GM19455 (cell line): Measurements from ENCODE around the gene GTPBP1.

Experiments used
- ATAC-seq: cut with Tn5 transposase; IDR thresholded peaks from one replicate; pipeline ENCODE4 v1.9.1; 2021; ENCODE audit not compliant: unreplicated experiment

Gene GTPBP1

GRCh38 chr22:38700789-38701628 lies 4.7 kb upstream of the GTPBP1 start, which contains the start of gene JOSD1:
TSS of gene JOSD1 (minus strand) at chr22:38700943. CDS start at chr22:38699987, 956 bp downstream.
- peak; percentile 30 for ATAC-seq

- ATAC-seq, result no peak
Observed at GRCh38 chr22:38704654-38705234, 1.0 kb upstream of the GTPBP1 start.

- peak; percentile 2 for ATAC-seq
Observed at GRCh38 chr22:38706101-38706900, 557 bp downstream of the GTPBP1 start.

- no peak for ATAC-seq
Observed at GRCh38 chr22:38706901-38707195, 1.1 kb downstream of the GTPBP1 start.

DNA sequence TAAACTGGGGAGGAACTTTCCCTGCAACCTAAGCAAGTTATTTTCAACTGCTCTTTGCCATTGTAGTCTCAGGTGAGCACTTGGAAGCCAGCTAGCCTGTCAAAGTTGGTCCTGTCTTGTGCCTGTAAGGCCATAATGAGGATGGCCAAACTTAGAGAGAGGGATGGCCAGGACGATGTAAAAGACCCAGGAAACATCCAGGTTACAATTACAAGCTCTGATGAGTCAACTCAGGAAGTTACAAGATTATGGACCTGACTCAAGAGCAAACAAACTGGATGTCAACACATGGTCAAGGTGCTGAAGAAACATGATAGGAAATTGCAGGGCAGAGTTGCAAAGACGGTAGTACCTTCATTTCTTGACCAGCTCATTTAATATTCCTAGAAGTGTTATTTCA lies 1.6 kb downstream of the GTPBP1 start:
- no peak for ATAC-seq

DNA sequence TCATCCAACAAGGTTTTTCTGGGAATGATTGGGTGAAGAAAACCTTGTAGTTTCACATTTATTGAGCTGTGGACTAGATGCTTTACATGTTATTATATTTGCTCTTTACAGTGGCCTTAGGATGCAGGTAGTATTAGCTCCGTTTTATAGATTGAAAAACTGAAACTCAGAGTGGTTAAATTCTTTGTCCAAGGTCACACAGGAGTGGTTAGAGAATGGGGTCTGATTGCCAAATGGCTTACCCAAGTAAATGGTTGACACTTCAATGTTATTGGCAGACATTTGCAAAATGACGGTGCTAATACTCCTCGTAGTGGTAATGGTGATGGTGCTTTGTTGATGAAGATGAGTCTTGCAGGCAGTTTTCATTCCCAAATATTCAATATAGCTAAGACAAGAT lies 2.2 kb downstream of the GTPBP1 start:
- ATAC-seq, result no peak

GRCh38 chr22:38709306-38709705 lies 3.6 kb downstream of the GTPBP1 start:
- no peak for ATAC-seq

DNA sequence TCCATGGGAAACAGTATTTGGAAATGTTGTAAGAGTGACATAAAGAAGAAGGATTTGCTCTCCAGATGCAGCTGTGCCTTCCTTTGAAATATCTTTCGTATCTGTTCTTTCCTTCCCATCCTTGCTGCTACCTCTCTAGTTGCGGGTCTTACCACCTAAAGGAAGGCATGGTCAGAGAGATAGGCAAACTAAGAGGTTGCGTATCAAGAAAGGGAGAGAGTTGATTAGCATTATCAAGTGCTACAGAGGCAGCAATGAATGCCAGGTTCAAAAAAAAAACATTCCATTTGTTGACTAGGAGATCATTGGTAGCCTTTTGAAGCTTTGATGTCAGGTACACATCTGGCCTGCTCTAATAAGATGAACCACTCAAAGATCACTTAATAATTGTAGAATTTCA lies 4.6 kb downstream of the GTPBP1 start:
- no peak for ATAC-seq

GRCh38 chr22:38710866-38711265 lies 5.1 kb downstream of the GTPBP1 start:
- no peak for ATAC-seq

- ATAC-seq, result no peak
Observed at GRCh38 chr22:38712486-38713207, 6.9 kb downstream of the GTPBP1 start.

DNA sequence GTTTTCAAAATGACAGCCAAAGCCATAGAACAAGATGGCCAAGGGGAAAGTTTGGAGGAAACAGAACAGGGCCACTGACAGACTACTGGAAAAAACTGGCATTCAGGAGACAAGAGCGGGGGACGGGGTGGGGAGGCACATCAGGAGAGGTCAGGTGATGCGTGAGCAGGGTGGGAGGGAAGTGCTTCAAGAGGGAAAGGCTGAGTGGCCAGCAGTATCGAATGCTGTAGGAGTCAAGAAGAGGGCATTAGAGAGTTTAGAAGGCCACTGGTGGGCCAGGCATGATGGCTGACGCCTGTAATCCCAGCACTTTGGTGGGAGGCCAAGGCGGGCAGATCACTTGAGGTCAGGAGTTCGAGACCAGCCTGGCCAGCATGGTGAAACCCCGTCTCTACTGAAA lies 8.2 kb downstream of the GTPBP1 start:
- no peak for ATAC-seq

GRCh38 chr22:38715176-38715764 lies 9.5 kb downstream of the GTPBP1 start:
- no peak for ATAC-seq

DNA sequence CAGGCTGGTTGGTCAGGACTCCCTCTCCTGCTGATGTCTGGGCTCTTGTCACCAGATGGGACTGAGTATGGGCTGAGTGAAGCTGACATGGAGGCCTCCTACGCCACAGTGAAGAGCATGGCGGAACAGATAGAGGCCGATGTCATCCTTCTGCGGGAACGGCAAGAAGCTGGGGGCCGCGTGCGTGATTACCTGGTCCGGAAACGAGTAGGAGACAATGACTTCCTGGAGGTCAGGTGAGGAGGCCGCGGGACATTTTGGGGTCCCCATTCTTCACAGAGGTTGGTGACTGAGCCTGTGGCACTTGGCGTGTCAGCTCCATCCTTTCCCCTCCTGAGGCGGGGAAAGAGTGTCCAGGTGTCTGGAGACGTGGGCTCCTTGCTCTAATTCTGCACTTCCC lies 10.1 kb downstream of the GTPBP1 start:
- ATAC-seq, result no peak

DNA sequence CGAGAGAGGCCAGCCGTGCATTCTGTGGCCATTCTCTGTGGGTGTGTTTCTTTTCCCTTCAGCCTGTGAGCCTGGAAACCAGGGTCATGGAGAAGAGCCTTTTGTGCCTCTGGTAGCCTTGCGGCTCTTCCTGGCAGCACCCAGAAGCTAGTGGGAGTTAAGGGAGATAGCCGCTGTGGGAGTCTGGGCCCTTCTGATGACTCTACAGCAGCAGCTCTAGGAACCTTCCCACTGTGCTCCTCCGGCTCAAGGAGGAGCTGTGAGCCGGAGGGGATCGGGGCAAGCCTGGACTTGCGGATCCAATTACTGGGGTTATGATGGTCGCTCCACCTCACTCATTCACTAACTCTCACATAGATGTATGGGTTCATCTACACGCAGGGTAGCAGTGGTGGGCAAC lies 10.5 kb downstream of the GTPBP1 start:
- ATAC-seq, result no peak

GRCh38 chr22:38716826-38717225 lies 11.1 kb downstream of the GTPBP1 start:
- ATAC-seq, result no peak

GRCh38 chr22:38717244-38717643 lies 11.5 kb downstream of the GTPBP1 start:
- ATAC-seq, result no peak

- ATAC-seq, result no peak
Observed at GRCh38 chr22:38718414-38718813, 12.7 kb downstream of the GTPBP1 start.

DNA sequence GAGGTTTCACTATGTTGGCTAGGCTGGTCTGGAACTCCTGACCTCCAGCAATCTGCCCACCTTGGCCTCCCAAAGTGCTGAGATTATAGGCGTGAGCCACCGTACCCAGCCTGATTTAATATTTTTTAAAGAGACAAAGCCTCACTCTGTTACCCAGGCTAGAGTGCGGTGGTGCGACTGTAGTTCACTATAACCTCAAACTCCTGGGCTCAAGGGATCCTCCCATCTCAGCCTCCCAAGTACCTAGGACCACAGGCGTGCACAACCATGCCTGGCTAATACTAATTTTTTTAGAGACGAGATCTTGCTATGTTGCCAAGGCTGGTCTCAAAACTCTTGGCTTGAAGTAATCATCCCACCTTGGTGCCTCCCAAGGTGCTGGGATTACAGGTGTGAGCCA lies 13.5 kb downstream of the GTPBP1 start:
- ATAC-seq, result no peak

DNA sequence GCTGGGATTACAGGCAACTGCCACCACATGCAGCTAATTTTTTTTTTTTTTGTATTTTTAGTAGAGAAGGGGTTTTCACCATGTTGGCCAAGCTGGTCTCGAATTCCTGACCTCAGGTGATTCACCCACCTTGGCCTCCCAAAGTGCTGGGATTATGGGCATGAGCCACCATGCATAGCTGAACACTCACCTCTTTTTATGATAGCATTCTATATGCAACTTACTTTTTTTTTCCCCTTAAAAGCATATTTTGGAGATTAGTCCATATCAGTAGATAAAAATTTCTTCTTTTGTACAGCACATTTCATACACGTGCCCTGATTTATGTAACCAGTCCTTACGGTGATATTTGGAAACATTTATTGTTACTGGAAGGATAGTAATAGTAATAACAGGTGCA lies 14.6 kb downstream of the GTPBP1 start:
- ATAC-seq, result no peak

DNA sequence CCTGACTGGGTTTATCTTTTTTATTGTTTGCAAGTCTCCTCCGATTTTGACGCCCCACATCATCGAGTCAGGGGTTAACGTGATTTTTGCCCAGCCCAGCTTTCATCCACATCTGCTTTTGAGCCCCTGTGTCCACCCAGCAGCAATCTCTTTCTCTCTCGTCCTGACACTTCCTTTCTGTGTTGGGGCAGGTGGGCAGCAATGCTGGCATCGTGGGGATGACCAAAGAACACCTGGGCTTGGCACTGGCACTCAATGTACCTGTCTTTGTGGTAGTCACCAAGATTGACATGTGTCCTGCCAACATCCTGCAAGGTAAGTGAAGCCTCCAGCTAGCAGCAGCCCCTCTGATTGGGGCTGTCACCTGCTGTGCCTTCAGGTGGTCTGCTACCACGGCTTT lies 15.8 kb downstream of the GTPBP1 start:
- no peak for ATAC-seq

DNA sequence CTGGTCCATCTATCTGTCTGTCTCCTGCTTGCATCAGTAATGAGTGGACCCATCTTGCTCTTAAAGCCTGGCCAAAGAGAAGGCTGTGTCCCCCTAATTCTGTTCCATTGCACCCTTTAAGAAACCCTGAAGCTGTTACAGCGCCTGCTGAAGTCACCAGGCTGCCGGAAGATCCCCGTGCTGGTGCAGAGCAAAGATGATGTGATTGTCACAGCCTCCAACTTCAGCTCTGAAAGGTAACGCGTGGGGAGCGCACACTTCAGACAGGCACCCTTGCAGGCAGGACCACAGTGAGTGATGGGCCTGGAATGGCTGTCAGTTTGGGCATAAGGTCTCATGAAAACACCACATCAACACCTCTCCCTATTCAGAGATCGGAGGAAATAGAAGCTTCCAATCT lies 18.4 kb downstream of the GTPBP1 start:
- no peak for ATAC-seq
